ENCODE measurements around the gene CPB2. TPM values are rescaled to one million over a fixed set of nuclear protein-coding genes. Genes with fewer than 3 reads are reported as not detected.

CPB2 gene
- total RNA-seq, 2 donors from 2014 or later = 1.8 TPM; not detected in 1

DNA sequence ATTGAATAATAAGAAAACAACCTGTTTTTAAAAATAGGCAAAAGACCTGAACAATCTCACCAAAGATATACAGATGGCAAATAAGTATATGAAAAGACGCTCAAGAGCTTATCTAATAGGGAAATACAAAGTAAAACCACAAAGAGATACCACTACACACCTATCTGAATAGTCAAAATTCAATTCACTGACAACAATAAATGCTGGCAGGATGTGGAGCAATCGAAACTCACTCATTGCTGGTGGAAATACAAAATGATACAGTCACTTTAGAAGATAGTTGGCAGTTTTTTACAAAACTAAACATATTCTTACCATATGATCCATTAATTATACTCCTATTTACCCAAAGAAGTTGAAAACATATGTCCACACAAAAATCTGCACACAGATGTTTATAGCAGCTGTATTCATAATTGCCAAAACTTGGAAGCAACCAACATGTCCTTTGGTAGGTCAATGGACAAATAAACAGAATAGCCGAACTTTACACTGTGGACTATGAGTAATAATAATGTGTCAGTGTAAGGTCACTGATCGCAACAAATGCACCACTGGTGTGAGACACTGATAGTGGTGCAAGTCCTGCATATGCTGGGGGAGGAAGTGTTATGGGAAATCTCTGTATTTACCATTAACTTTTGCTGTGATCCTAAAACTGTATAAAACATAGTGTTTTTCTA lies 73.1 kb downstream of the CPB2 start:
- WGBS, 2 donors = 91 to 92% methylated on average over 4 of the region's 4 CpGs
- ATAC-seq (no peak), DNase-seq (no peak)
- H3K27me3 ChIP-seq = no peaks in the 10 kb centered on the region
- intact Hi-C loops (cut with DNase I) = no loop called here
- H3K36me3 ChIP-seq (replicated peaks in 1 of 2; ENCODE audit: insufficient read depth in 1 of 2, low read depth in 2 of 2) = no peaks in the 10 kb centered on the region
- no peaks in the 10 kb centered on the region for H3K4me1 ChIP-seq
- TF ChIP-seq POLR2A (IDR thresholded peaks at IDR 0.05) (no peak), CTCF (IDR thresholded peaks at IDR 0.05) (no peak)
- peaks cover 0 to 3% (median 0%) of the 10 kb centered on the region in 3 donors for H3K9me3 ChIP-seq
- H3K4me3 ChIP-seq = no peak overlapping the region
- no peak overlapping the region for H3K27ac ChIP-seq

- no peak for DNase-seq
These were observed 79.7 kb downstream of the CPB2 start for GRCh38 chr13:46025157-46025556.

DNA sequence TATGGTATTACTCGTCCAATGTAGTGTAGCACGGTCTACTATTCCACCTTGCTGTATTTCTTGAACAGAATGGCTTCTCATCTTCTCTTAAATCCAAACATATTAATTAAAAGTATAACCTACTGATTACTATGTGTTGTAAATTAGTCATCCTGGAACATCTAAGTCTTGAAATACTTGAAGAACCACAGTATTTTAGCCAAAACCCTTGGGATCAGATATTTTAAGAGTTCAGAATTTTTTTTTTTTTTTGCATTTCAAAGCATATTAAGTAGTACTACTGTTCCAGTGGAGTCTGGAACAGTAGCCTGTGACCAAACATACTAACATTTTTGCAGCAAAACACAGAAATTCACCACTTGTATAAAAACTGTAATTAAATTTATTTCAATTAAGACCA lies 82.4 kb downstream of the CPB2 start:
- TF ChIP-seq POLR2A (IDR thresholded peaks at IDR 0.05) (no peak), CTCF (IDR thresholded peaks at IDR 0.05) (no peak)
- intact Hi-C loops (cut with DNase I) = no loop called here
- no peak for DNase-seq
- Histone ChIP-seq H3K27me3 (no peaks in the 10 kb centered on the region), H3K4me3 (no peak overlapping the region), H3K36me3 (replicated peaks in 1 of 2; ENCODE audit: insufficient read depth in 1 of 2, low read depth in 2 of 2) (peaks cover 3 to 7% of the 10 kb centered on the region in 2 donors), H3K4me1 (no peaks in the 10 kb centered on the region), H3K27ac (no peak overlapping the region), H3K9me3 (no peaks in the 10 kb centered on the region)
- WGBS, 2 donors = 90 to 96% methylated on average over 2 of the region's 2 CpGs
- no peak for ATAC-seq

More at GRCh38 chr13:46025157-46025556, 79.7 kb downstream of the CPB2 start:
- ATAC-seq = no peak
- H3K36me3 ChIP-seq (replicated peaks in 1 of 2; ENCODE audit: insufficient read depth in 1 of 2, low read depth in 2 of 2) = no peaks in the 10 kb centered on the region
- H3K9me3 ChIP-seq = no peaks in the 10 kb centered on the region
- H3K27me3 ChIP-seq = no peaks in the 10 kb centered on the region
- intact Hi-C loops (cut with DNase I) = no loop called here
- no peak for TF ChIP-seq CTCF (IDR thresholded peaks at IDR 0.05)
- TF ChIP-seq POLR2A (IDR thresholded peaks at IDR 0.05) = no peak
- WGBS, 2 donors = 95% methylated on average over 4 of the region's 4 CpGs
- H3K4me1 ChIP-seq = no peaks in the 10 kb centered on the region
- no peak overlapping the region for H3K27ac ChIP-seq
- no peak overlapping the region for H3K4me3 ChIP-seq

- H3K9me3 ChIP-seq = no peaks in the 10 kb centered on the region
- TF ChIP-seq CTCF (IDR thresholded peaks at IDR 0.05) (no peak), POLR2A (IDR thresholded peaks at IDR 0.05) (no peak)
- H3K4me3 ChIP-seq = no peak overlapping the region
- ATAC-seq = no peak
- no peak overlapping the region for H3K27ac ChIP-seq
- H3K4me1 ChIP-seq = no peaks in the 10 kb centered on the region
- intact Hi-C loops (cut with DNase I) = no loop called here
- no peaks in the 10 kb centered on the region for H3K27me3 ChIP-seq
- DNase-seq = no peak
- peaks cover 6 to 7% of the 10 kb centered on the region in 2 donors for H3K36me3 ChIP-seq (replicated peaks in 1 of 2; ENCODE audit: insufficient read depth in 1 of 2, low read depth in 2 of 2)
These were observed 88.6 kb downstream of the CPB2 start for GRCh38 chr13:46016216-46016615.

DNA sequence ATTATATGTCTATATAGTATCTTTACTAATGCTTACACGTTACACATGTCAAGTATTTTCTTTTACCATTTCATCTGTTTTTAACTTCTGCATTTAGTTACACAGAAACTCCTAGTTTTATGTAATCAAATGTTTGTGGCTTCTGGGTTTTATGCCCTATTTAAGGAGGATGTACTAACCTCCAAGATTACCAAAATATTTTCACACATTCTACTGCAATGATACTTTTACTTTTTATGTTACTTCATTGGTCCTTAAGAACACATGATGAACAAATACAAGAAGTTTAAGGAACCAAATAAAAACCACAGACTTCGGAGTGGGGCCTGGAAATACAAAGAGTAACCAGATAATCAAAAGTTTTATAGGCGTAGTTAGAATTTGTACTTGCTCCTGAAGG lies 89.5 kb downstream of the CPB2 start:
- intact Hi-C loops (cut with DNase I) = no loop called here
- ATAC-seq (no peak), DNase-seq (no peak)
- H3K9me3 ChIP-seq = no peaks in the 10 kb centered on the region
- H3K27me3 ChIP-seq = no peaks in the 10 kb centered on the region
- H3K4me1 ChIP-seq = no peaks in the 10 kb centered on the region
- peaks cover 7% of the 10 kb centered on the region in 2 donors for H3K36me3 ChIP-seq (replicated peaks in 1 of 2; ENCODE audit: insufficient read depth in 1 of 2, low read depth in 2 of 2)
- no peak overlapping the region for H3K27ac ChIP-seq
- WGBS, 2 donors = 87 to 89% methylated on average over 3 of the region's 3 CpGs
- no peak overlapping the region for H3K4me3 ChIP-seq
- no peak for TF ChIP-seq CTCF (IDR thresholded peaks at IDR 0.05)
- TF ChIP-seq POLR2A (IDR thresholded peaks at IDR 0.05) = no peak
